ENCODE data around the gene MSANTD2.

MSANTD2 gene

DNA sequence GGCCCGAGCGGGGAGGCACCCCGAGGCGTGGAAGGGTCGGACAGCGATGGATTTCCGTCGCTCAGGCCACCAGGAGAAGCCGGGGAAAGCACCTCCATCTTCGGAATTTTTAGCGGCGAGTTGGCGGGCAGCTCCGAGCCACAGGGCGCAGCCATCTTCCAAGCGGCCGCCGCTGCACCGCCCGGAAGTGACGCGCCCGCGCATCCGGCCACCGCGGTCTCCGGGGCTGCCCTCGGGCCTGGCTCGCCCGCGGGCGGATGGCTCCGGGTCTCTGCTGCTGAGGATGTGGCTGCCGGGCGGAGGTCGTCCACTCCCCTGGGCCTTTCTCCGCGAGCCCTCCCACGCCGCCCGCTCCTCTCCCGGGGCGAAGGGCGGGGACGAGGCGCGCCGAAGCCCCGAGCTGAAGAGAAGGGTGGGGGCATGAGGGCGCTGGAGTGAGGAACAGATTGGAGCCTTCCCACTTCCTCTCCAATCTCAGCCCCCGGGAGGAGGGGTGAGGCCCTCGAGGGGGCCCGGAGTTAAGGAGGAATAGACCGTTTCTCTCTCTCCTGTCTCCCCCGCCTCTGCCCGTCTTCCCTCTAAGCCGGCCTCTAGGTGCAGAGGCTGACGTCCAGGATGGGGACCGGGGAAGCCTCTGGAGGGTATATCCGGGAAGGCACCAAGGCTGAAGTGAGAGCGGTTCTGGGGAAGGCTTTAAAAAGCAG, at the start of gene MSANTD2:
Gene MSANTD2, minus strand, starts transcription at position 181 of the 704 bp plus-strand sequence. Its CDS starts 26 bp downstream, at position 155.
- DNase-seq = peak; percentile 78

DNA sequence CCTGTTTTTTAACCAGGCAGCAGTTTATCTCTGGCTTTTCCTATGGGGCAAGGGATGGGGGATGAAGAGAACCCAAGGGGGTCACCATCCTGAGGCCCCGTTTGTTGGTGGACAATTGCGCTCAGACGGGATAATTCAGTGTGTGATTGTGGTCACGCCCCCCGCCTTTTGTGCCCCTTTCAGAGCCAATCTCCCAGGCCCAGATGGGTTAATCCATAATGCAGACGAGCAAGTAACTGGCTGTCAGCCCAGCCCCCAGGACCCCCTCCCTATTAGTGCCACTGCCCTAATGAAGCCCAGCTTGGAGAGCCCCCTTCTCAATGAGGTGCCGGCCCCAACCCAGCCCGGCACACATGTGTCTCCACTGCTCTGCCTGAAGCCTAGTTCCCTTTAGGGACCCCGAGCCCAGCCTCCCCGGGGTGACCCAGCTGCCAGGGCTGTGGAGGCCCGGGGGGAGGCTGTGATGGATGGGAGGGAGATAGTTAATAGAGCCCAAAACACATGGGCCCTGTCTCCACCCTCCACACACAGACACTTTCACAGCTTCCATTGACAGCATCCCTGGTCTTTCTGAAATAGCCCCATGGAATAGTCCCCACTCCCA, 46.0 kb upstream of the MSANTD2 start:
- DNase-seq = no peak

DNA sequence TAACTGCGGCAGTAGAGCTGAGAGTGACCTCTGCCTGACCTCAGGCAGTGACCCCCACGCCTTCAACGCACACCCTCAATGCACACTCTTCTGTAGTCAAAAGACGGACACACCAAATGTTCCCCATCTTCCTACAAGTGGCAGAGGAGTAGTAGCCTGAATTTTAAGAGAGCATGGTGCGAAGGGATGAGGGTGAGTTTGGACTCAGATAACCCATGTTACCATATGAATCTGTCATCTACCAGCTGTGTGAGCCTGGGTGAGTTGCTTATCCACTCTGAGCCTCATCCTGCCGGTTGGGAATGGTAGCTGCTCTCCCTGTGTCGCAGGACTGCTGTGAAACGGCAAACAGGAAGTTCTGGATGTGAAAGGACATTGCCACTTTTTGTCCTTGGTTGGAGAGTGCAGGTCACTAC, 44.5 kb upstream of the MSANTD2 start:
- DNase-seq = no peak

DNA sequence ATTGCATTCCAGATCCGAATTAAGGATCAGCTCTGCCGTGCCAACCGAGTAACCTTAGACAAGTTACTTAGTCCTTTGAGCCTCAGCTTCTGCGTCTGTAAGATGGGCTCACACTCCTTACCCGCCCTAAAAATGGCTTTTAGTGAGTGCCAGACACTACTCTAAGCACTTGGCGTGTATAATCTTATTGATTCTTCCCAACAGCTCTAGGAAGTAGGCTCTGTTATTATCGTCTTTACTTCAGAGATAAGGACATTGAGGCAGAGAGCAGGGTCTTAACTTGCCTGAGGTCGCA, 43.4 kb upstream of the MSANTD2 start:
- no peak for DNase-seq

DNA sequence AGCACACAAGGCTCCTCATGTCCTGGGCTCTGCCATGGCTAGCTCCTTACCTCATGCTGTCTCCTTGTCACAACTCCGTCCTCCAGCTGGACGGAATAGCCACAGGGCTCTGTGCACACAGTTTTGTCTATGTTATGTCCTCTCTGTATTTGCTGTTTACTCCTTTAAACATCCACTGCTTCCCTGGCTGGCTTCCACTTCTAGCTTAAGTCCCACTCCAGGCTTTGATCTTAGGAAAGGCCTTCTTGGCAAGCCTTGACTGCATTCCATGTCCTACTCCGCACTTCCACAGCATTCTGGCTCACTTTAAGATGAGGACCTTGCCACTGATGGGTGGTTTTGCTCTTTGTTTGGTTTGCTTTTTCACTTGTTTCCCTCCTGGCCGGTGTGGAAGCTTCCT, 42.1 kb upstream of the MSANTD2 start:
- DNase-seq = no peak

DNA sequence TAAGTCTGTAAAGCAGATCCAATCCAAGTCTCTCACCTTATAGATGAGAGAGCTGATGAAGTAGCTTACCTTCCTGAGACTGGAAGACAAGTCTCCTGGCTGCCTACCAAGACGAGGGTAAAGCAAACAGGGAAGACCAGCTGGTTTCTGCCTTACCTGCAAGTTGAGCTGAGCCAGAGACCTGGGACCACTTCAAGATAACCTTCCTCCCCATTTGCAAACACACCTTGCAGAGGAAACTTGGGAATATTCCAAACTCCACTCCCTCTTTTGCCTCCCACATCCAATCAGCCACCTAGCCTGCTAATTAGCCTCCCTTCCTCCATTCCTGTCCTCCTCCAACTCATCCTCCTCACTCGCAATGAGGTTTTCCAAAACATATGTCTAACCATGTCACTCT, 41.6 kb upstream of the MSANTD2 start:
- DNase-seq = no peak

DNA sequence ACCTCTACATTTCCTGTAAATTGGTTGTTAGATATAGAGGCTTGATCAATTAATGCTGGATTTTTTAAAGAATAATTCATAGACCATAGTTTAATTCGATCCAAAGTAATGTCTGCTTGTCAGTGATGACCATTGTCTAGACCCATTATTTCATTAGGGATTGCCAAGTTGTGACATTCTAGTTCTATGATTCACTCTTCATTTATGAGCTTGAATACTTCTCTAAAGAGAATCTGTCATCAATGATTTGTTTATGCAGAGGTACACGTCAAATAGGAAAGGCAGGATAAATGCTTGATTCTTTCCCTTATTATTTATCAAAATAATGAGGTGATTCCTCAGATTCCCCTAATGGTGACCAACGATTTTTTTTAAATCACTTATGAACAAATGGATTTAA, 41.0 kb upstream of the MSANTD2 start:
- DNase-seq = no peak

DNA sequence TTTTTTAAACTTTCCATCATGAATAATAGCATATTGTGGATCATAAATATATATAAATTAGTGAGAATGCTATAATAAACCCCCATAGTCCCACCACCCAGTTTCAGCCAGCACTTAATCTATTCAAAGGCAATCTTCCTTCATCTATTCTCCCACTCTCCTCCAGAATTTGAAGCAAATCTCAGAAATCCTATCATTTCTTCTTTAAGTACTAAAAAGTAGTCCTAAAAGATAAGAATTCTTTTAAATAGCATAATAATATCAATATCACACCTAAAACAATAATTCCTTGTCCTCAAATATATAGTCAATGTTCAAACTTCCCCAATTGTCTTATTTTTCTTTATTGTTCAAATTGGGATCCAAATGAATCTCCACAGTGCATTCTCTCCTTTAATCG, 40.5 kb upstream of the MSANTD2 start:
- DNase-seq = no peak

DNA sequence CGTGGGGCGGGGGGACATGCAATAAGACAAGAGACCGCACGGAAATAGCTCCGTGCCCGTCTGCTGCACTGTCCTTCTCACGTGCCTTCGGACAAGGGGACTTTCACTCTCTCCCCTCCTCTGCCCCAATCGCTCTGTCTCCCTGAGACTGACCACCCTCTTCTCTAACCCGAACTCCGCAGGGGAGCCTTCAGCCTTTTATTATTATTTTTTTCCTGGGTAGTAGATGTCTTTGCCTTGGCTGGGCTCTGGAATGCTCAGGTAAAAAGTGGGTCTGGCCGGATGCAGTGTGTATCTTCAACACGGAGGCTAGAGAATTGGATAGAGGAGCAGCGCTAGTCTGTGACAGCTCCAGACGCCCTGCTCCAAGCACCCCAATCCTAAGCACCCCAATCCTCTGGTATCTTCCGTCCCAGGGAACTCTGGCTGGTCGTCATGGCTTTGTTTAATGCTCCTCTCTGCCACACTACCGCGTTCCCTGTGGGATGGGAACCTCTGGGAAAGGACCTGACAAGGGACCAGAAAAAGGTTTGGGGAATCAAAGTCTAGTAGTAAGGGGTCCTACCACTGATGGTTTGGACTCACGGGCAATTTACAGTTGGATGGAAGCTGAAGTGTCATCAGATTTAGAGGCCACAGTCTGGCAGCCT, 39.9 kb upstream of the MSANTD2 start:
- no peak for DNase-seq

DNA sequence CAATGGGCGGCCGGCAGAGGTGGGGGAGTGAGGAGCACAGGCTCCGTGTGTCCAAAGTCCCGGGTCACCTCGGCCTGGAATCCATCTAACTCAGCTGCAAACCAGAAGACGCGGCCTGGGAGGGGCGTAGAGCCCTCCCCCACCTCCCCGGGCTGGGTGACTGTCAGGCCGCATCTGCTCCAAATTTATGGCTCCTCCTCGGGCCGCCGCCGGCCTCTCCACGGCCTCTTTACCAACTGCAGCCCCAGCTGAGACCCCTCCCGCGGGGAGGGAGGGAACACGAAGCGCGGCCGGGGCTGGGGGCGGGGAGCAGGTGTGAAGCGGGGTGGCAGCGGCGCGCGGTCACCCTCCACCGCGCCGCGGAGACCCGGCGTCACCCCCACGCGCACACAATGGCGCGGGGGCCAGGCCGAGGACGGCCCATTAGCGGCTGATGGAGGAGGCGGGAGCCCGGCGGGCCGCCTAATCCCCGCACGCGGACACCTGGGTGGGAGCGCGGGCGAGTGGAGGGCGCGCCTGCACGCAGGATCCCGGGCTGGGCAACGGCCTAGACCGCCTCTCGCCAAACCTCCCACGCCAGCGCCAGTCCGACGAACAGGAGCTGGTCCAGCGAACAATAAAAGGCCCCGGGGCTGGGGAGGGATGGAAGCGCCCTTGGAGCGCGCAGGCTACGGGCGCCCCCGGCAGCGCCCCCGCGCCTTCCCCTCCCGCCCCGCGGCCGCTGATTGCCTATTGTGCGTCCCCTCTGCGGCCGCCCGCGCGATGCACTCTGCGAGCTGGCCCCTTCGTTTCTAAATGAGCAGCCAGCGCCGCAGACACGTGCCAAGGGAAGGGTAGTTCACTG, 39.1 kb upstream of the MSANTD2 start:
- no peak for DNase-seq

DNA sequence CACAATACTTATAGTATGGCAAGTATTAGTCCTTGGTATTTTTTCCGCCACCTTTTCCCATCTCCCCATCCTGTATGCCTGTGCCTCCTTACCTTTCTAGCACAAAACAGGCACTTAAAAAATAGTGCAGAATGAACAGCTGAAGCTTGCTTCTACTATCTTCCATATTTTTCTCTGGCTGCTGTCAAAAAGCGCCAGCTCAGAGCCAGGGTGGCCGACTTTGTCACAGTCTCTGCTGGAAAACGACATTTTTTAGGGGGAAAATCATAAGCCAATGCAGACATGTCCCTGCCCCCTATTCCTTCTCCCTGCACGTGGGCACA, 38.6 kb upstream of the MSANTD2 start:
- DNase-seq = no peak

DNA sequence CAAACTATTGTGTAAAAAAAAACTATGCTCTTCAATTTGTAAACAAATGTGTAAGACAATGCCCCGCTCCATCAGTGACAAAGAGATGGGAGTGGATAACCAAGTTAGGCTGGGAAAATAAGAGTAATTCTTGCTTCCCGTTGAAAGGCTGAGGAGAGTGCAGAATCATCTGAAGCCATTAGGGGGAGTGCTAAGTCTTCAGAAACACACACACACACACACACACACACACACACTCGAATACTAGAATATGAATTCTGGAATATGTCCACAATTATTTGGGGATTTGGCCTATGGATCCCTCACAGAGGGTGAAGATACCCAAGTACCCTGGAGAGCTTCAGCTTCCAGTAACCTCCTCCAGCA, 37.3 kb upstream of the MSANTD2 start:
- DNase-seq = no peak

DNA sequence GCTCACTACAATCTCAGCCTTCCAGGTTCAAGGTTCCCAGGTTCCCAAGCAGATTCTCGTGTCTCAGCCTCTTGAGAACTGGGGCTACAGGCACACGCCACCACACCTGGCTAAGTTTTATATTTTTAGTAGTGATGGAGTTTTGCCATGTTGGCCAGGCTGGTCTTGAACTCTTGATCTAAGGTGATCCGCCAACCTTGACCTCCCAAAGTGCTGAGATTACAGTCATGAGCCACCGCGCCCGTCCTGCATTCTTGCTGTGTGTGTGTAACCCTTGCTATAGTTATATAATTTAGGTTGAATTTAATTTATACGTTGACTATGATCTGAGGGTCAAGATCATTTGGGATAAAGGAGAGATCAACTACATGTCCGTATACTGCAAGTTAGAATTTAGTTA, 35.7 kb upstream of the MSANTD2 start:
- DNase-seq = no peak

DNA sequence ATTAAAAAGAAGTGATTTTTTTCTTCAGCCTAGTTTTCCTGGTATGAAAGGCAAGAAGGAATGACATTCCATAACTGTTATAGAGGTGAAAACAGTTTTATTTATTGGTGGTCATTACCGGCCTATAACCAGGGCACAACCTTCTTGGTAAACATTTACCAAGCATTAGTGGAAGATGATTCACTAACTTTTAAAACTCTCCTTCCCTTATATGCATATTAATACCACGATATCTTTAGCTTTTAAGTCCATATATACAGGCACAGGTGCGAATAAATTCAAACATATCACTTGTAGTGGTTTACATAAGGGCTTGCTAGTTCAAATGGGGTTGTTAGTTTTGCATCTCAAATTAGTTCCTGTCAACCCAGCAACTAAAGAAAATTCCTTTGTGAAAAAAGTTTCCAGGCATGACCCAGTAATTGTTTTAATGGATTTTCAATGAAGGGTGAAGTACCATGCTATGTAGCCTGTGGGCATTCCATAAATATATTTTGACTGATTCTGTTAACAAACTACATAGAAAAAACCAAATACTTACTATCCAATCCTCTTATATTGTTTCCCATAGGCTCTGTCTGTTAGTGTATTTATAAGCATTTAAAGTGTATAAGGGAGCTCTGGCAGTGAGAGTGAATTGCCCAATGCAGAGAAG, 34.4 kb upstream of the MSANTD2 start:
- no peak for DNase-seq

DNA sequence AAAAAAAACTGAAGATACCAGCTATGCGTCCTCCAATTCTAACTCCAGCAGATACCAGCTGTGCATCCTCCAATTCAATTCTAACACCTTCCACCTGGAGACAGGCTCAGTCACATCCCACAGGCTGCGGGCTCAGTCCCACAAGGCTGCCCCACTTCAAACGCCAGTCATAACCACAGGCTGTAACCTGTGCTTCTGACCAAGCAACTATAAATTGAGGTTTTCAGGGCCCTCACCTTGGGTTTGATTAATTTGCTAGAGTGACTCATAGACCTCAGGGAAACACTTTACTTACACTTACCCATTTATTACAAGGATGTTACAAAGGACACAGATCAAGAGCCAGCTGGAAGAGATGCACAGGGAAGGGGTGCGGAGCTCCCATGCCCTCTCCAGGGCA, 32.4 kb upstream of the MSANTD2 start:
- no peak for DNase-seq

DNA sequence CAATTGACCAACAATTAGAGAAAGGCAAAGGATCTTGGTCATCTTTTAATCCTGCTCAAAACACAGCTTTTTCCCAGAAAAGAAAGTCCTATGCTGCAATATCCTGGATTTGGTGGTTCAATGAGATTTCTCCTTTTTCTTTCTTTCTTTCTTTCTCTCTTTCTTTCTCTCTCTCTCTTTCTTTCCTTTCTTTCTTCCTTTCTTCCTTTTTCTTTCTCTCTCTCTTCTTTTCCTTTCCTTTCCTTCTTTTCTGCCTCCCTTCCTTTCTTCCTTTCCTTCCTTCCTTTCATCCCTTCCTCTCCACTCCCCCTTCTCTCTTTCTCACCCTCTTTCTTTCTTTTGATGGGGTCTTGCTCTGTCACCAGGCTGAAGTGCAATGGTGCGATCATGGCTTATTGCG, 31.7 kb upstream of the MSANTD2 start:
- no peak for DNase-seq

DNA sequence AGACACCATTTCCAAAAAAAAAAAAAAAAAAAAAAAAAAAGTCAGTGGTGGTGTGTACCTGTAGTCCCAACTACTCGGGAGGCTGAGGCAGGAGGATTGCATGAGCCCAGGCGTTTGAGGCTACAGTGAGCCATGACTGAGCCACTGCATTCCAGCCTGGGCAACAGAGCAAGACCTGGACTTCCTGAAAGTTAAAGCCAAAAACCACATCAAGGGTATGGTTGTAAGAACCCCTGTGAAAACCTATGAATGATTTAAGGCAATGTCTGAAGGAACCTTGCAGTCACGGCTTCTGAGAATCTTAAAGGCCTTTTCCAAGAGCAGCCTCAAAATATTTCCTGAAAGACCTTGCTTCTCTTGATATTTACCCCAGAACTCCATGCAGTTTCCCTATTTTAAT, 30.5 kb upstream of the MSANTD2 start:
- DNase-seq = no peak

DNA sequence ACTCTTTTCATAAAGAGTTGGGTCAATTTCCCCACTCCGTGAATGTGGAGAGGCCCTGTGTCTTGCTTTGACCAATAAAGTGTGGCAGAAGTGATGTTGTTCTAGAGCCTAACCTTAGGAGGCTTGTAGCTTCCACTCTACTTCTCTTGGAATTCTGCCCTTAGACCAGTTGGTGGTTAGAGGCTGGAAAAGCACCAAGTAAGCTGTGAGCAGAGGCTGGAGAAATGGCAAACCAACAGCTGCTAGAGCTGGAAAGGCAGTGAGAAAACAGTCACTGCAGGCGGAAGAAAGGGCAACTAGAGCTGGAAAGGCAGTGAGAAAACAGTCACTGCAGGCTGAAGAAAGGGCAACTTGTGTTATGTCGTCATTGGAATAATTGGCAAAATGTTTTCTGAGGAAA, 29.8 kb upstream of the MSANTD2 start:
- DNase-seq = no peak

DNA sequence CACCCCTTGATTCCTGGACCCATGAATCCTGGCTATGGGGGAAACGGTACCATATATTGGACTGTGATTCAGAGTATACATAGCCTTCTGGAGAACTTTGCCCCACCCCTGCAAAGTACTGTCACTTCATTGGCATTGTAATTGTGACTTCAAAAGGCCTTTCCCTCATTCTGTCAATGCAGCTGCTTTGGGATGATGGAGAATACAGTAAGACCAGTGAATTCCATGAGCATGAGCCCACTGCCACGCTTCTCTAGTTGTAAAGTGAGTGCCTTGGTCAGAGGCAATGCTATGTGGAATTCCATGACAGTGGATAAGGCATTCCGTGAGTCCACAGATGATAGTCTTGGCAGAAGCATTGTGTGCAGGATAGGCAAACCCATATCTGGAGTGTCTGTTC, 25.7 kb upstream of the MSANTD2 start:
- no peak for DNase-seq

DNA sequence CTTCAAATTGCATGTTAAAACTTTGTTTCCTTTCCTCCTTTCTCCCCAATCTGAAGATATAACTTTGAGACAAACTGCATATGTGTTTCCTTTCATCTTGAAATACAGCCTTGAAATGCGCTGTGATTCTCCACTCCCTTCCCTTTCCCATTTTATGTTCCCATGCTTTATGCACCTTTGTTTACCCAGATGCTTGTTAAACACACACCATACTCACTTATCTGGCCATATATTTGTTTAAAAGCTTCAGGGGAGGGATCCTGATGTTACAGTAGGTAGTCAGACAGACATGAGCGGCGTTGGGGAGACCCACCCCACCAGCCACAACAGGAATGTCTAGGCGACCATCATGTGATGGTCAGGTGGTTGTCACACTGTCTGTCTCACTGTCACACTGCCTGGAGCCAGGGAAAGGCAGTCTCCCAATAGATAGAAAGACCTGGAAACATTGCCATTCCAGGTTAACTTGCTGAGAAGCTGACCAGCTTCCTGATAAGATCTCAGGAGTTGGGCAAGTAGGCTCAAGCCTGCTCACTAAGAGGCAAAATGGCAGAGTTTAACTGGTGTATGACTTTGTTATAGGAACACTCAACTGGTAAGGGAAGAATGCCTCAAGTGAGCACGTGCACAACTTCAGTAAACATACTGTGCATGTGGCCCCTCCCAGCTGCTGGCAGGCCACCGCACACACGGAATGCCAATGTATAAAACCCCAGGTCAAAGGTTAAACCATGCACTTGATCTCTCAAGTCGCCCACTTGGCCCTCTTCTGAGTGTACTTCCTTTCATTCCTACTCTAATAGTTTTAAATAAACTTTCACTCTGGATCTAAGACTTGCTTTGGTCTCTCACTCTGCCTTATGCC, 23.5 kb upstream of the MSANTD2 start:
- DNase-seq = no peak

DNA sequence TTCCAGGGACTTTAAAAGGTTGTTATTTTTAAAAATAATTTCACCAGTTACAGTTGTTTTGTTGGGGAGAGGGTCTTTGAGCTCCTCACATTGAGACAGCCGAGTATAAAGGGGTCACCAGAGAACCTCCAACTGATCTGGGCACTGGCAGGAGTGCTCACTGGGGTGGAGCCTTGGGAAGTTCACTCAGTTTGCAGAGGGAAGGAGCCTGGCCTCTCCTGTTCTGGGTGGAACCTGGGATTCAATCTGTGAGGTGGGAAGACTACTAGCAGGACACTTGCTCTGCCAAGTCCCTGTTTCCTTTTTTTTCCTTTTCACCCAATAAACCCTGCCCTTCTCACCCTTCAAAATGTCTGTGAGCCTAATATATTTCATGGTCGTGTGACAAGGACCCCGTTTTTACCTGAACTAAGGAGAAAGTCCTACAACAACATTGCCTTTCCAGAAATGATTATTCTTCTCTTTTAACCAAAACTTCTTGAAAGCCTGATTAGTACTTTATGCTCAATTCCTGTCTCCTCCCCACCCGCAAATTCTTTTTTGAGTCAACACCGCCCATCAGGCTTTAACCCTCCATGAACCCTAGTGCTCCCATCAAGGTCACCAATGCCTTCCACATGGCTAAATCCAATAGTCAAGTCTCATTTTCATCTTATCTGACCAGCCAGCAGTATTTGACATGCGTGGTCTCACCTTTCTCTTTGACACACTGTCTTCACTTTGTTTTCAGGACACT, 22.0 kb upstream of the MSANTD2 start:
- no peak for DNase-seq

DNA sequence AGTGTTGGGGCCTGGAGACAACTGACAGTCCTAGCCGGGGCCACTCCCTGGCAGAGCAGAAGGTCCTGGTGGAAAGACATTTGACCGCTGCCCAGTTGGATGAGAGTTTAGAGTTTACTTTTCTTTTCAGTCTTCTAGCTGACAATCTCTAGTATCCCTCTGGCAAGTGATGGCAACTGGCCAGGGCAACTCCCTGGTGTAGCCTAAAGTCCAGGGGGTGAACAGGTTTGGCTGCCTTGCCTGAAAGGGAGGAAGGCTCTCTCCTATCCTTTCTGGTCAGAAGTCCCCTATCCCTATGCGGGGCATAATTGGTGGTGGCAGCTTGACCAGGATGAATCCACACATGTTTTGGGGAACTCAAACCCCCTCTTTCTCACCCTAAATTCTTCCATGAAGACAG, 16.8 kb upstream of the MSANTD2 start:
- DNase-seq = no peak

Measured in CD4-positive, alpha-beta T cell treated with Interleukin-15 for 1 hour (primary cell).